Stomach (tissue), 4 donors: ENCODE measurements around the gene SLC4A2.

Experiments
- CTCF ChIP-seq, 7 experiments: fragments of 450-650 bp in 4 of 7; fragments of 200-600 bp in 3 of 7; sonication (generic) in 3 of 7; IDR thresholded peaks; one replicate each; pipeline ENCODE4 v1.5.1; 2016 to 2019; ENCODE audit warnings: antibody characterized with exemption in 7 of 7, control low read depth in 2 of 7, mild to moderate bottlenecking in 1 of 7
- EP300 ChIP-seq: sonication (generic); formaldehyde crosslinking; IDR thresholded peaks from one replicate; pipeline ENCODE4 v1.6.1; 2017; ENCODE audit warnings: antibody characterized with exemption

DNA sequence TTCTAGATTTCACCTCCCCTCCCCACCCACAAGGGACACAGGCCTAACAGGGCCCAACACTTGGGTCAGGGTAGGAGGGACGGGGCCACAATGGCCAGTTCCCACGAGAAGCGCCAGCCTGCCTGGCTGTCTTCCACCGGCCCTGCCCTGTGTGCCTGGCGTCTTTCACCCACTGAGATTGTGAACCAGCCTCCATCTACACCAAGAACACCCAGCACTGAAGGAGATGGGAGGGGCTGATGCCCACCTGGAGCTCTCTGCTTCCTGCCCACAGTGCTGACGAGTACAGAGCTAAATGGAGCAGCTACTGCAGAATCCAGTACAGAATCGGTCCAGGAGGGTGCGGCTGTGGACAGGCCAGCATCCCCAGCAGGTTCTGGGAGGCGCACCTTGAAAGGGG lies 13.4 kb upstream of the SLC4A2 start:
- TF ChIP-seq EP300 (no peak), CTCF (IDR thresholded peaks at IDR 0.05) (no peak)
